Fibroblast of pulmonary artery (primary cell): ENCODE data around the gene MDM4.
"Not testable (repeated sequence)": the region's sequence is repeated elsewhere in the genome, so short reads cannot be mapped to it uniquely, and the experiment has no call there.

Experiments
- DNase-seq: peaks from one replicate; pipeline ENCODE4 v3.0.0-alpha.2; 2010; ENCODE audit warnings: low read depth
- H3K4me3 ChIP-seq: replicated peaks from 2 replicates; pipeline ENCODE4 v1.5.1; 2011; ENCODE audit warnings: low read depth, mild to moderate bottlenecking, control low read depth, low read length, moderate library complexity
- TF ChIP-seq, protein P1 (sequence below): IDR thresholded peaks from 2 replicates; pipeline ENCODE4 v1.5.1; 2011; ENCODE audit warnings: mild to moderate bottlenecking, control low read depth, low read length, inconsistent platforms; ENCODE audit errors: missing control alignments

MDM4 gene

DNA sequence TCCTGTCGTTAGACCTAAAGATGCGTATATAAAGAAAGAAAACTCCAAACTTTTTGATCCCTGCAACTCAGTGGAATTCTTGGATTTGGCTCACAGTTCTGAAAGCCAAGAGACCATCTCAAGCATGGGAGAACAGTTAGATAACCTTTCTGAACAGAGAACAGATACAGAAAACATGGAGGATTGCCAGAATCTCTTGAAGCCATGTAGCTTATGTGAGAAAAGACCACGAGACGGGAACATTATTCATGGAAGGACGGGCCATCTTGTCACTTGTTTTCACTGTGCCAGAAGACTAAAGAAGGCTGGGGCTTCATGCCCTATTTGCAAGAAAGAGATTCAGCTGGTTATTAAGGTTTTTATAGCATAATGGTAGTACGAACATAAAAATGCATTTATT lies 33.1 kb downstream of the MDM4 start:
- no peak for DNase-seq
- TF ChIP-seq, protein P1, sequence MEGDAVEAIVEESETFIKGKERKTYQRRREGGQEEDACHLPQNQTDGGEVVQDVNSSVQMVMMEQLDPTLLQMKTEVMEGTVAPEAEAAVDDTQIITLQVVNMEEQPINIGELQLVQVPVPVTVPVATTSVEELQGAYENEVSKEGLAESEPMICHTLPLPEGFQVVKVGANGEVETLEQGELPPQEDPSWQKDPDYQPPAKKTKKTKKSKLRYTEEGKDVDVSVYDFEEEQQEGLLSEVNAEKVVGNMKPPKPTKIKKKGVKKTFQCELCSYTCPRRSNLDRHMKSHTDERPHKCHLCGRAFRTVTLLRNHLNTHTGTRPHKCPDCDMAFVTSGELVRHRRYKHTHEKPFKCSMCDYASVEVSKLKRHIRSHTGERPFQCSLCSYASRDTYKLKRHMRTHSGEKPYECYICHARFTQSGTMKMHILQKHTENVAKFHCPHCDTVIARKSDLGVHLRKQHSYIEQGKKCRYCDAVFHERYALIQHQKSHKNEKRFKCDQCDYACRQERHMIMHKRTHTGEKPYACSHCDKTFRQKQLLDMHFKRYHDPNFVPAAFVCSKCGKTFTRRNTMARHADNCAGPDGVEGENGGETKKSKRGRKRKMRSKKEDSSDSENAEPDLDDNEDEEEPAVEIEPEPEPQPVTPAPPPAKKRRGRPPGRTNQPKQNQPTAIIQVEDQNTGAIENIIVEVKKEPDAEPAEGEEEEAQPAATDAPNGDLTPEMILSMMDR = no peak
- H3K4me3 ChIP-seq = no peak overlapping the region

DNA sequence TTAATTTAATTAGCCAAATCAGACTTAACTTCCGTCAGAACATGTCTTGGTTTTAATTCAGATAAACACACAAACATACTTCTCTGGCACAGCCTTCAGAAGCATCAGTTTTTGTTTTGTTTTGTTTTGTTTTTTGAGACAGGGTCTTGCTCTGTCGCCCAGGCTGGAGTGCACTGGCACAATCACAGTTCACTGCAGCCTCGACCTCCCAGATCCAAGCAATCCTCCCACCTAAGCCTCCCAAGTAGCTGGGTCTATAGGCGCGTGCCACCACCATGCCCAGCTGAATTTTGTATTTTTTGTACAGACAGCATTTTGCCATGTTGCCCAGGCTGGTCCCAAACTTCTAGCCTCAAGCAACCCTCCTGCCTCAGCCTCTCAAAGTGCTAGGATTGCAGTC lies 34.7 kb downstream of the MDM4 start:
- H3K4me3 ChIP-seq = no peak overlapping the region
- no peak for DNase-seq
- TF ChIP-seq, protein P1 = no peak

DNA sequence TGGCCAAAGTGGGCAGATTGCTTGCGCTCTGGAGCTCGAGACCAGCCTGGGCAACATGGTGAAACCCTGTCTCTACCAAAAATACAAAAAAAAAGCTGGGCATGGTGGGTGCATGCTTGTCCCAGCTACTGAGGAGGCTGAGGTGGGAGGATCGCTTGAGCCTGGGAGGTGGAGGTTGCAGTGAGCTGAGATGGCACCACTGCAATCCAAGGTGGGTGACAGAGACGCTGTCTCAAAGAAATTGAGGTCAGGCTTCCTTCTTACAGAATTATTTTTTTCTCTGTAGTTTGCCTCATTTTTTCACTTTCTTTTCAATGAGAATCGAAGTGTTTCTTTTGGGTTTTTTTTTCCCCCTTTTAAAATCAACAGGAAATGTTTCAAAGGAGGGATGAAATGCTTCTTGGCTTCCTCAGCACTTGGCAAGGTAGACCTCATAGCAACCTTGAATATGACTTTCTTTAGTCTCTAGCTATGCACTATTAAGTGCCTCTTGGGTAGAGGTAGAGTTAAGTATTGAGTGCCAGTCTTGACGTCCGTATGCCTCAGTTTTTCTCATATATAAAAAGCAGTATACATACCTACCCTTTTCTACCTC lies 40.3 kb downstream of the MDM4 start:
- H3K4me3 ChIP-seq = no peak overlapping the region
- DNase-seq = no peak
- TF ChIP-seq, protein P1 = no peak

DNA sequence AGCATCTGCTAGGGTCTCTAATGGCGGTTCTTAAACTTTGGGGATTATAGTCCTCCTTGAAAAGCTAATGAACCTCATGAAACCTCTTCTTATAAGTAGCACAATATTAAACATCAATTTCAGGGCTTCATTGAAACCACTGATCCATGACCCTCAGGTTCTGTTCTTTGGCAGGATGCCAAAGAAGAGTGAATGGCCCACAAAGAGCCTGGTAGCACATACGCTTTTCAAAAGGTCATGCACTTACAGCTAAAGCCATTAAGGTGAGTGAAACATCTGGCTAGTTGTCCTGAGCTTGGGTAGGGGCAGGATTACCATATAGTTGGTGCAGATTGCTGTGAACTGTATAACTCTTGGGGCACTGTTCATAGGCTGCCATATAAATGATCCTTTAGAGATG lies 42.3 kb downstream of the MDM4 start:
- no peak overlapping the region for H3K4me3 ChIP-seq
- TF ChIP-seq, protein P1 = no peak
- no peak for DNase-seq

DNA sequence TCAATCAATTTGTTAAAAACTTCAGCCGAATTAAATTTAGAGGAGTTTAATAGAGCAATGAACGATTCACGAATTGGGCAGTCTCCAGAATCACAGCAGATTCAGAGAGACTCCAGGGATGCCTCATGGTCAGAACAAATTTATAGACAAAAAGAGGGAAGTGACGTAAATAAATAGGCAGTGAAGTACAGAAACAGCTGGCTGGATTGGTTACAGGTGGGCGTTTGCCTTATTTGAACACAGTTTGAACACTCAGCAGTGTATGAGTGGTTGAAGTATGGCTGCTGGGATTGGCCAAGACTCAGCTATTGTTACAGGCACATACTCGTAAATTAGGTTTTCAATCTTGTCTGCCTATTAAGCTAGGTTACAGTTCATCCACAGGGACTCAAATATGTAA lies 43.8 kb downstream of the MDM4 start:
- H3K4me3 ChIP-seq, DNase-seq: not testable (repeated sequence)

GRCh38 chr1:204560590-204561150 lies 44.5 kb downstream of the MDM4 start:
- peak; percentile 43 for DNase-seq
- TF ChIP-seq, protein P1 = no peak
- H3K4me3 ChIP-seq = no peak overlapping the region

GRCh38 chr1:204562075-204562990 lies 46.1 kb downstream of the MDM4 start:
- no peak overlapping the region for H3K4me3 ChIP-seq
- TF ChIP-seq, protein P1 = no peak
- no peak for DNase-seq
